Nephron (organoid): ENCODE measurements around the gene C1orf53.
"Not testable (repeated sequence)": the region's sequence is repeated elsewhere in the genome, so short reads cannot be mapped to it uniquely, and the experiment has no call there.

Source experiments
- H3K27ac Mint-ChIP-seq, 3 experiments: 2 replicates each; pipeline ENCODE4 v1.8.0; 2020; ENCODE audit warnings: mixed read lengths in 3 of 3, mild to moderate bottlenecking in 2 of 3, moderate library complexity in 1 of 3
- H3K27me3 Mint-ChIP-seq: 2 replicates; pipeline ENCODE4 v1.8.0; 2021; ENCODE audit warnings: low read depth, mild to moderate bottlenecking, moderate library complexity, mixed read lengths
- H3K36me3 Mint-ChIP-seq: 2 replicates; pipeline ENCODE4 v1.8.0; 2020; ENCODE audit warnings: low read depth, mixed read lengths
- H3K4me1 Mint-ChIP-seq: 2 replicates; pipeline ENCODE4 v1.8.0; 2020; ENCODE audit warnings: mixed read lengths
- H3K4me3 Mint-ChIP-seq, 3 experiments: 2 replicates each; pipeline ENCODE4 v1.8.0; 2020; ENCODE audit warnings: mild to moderate bottlenecking in 3 of 3, mixed read lengths in 3 of 3, moderate library complexity in 2 of 3
- H3K9me3 Mint-ChIP-seq: 2 replicates; pipeline ENCODE4 v1.8.0; 2020; ENCODE audit warnings: mixed read lengths
- CTCF ChIP-seq, 3 experiments: fragments of 200-600 bp; sonication (generic); IDR thresholded peaks; one replicate each; pipeline ENCODE4 v1.5.0; 2021; ENCODE audit warnings: antibody characterized with exemption in 3 of 3; ENCODE audit not compliant: unreplicated experiment in 3 of 3

The C1orf53 gene

GRCh38 chr1:197865809-197866208 is 36.6 kb upstream of the C1orf53 start:
- Mint-ChIP-seq H3K4me1 (no peaks in the 10 kb centered on the region), H3K27me3 (no peaks in the 10 kb centered on the region), H3K27ac (no peak overlapping the region), H3K4me3 (no peak overlapping the region), H3K9me3 (no peaks in the 10 kb centered on the region), H3K36me3 (no peaks in the 10 kb centered on the region)
- TF ChIP-seq CTCF (IDR thresholded peaks at IDR 0.05; ENCODE audit: unreplicated experiment in 3 of 3): no peak

GRCh38 chr1:197868751-197869489 is 33.5 kb upstream of the C1orf53 start:
- Mint-ChIP-seq H3K36me3 (no peaks in the 10 kb centered on the region), H3K4me1 (no peaks in the 10 kb centered on the region), H3K4me3 (no peak overlapping the region), H3K9me3 (peaks cover 5% of the 10 kb centered on the region), H3K27ac (no peak overlapping the region), H3K27me3 (no peaks in the 10 kb centered on the region)
- TF ChIP-seq CTCF (IDR thresholded peaks at IDR 0.05; ENCODE audit: unreplicated experiment in 3 of 3): peak; percentile 17 to 52 (median 44)

- Mint-ChIP-seq H3K9me3 (peaks cover 9% of the 10 kb centered on the region), H3K27ac (no peak overlapping the region), H3K4me3 (no peak overlapping the region), H3K36me3 (no peaks in the 10 kb centered on the region), H3K4me1 (no peaks in the 10 kb centered on the region), H3K27me3 (no peaks in the 10 kb centered on the region)
- no peak for TF ChIP-seq CTCF (IDR thresholded peaks at IDR 0.05; ENCODE audit: unreplicated experiment in 3 of 3)
These were observed 32.8 kb upstream of the C1orf53 start for GRCh38 chr1:197869490-197870077.

- H3K4me1 Mint-ChIP-seq: no peaks in the 10 kb centered on the region
- H3K4me3 Mint-ChIP-seq: no peak overlapping the region
- no peaks in the 10 kb centered on the region for H3K36me3 Mint-ChIP-seq
- no peak overlapping the region for H3K27ac Mint-ChIP-seq
- peaks cover 4% of the 10 kb centered on the region for H3K27me3 Mint-ChIP-seq
- H3K9me3 Mint-ChIP-seq: peaks cover 37% of the 10 kb centered on the region
- no peak for TF ChIP-seq CTCF (IDR thresholded peaks at IDR 0.05; ENCODE audit: unreplicated experiment in 3 of 3)
These were observed 25.5 kb upstream of the C1orf53 start for GRCh38 chr1:197876894-197877293.

- H3K27me3 Mint-ChIP-seq, H3K4me1 Mint-ChIP-seq, H3K27ac Mint-ChIP-seq, H3K4me3 Mint-ChIP-seq, H3K36me3 Mint-ChIP-seq: not testable (repeated sequence)
- peaks cover 28% of the 10 kb centered on the region for H3K9me3 Mint-ChIP-seq
These were observed 22.0 kb upstream of the C1orf53 start for GRCh38 chr1:197880385-197880784.

GRCh38 chr1:197882241-197882640 is 20.2 kb upstream of the C1orf53 start:
- not testable (repeated sequence) for H3K27ac Mint-ChIP-seq, H3K4me1 Mint-ChIP-seq, H3K4me3 Mint-ChIP-seq, H3K36me3 Mint-ChIP-seq, H3K27me3 Mint-ChIP-seq
- H3K9me3 Mint-ChIP-seq: peaks cover 19% of the 10 kb centered on the region

GRCh38 chr1:197884173-197884572 is 18.3 kb upstream of the C1orf53 start:
- peaks cover 6% of the 10 kb centered on the region for H3K9me3 Mint-ChIP-seq
- H3K27me3 Mint-ChIP-seq: no peaks in the 10 kb centered on the region
- H3K4me1 Mint-ChIP-seq: no peaks in the 10 kb centered on the region
- no peak for TF ChIP-seq CTCF (IDR thresholded peaks at IDR 0.05; ENCODE audit: unreplicated experiment in 3 of 3)
- H3K4me3 Mint-ChIP-seq: no peak overlapping the region
- no peak overlapping the region for H3K27ac Mint-ChIP-seq
- H3K36me3 Mint-ChIP-seq: no peaks in the 10 kb centered on the region
